Jurkat, Clone E6-1 (cell line): ENCODE results near the gene TMEM88.

Experiments
- DNase-seq: peaks from one replicate; pipeline ENCODE4 v3.0.0-alpha.2; 2011; ENCODE audit warnings: low read depth, low spot score
- H3K4me3 ChIP-seq: 2 replicates; pipeline ENCODE4 v1.5.1; 2011; ENCODE audit warnings: mild to moderate bottlenecking, low read length, control low read depth, moderate library complexity

TMEM88 gene

DNA sequence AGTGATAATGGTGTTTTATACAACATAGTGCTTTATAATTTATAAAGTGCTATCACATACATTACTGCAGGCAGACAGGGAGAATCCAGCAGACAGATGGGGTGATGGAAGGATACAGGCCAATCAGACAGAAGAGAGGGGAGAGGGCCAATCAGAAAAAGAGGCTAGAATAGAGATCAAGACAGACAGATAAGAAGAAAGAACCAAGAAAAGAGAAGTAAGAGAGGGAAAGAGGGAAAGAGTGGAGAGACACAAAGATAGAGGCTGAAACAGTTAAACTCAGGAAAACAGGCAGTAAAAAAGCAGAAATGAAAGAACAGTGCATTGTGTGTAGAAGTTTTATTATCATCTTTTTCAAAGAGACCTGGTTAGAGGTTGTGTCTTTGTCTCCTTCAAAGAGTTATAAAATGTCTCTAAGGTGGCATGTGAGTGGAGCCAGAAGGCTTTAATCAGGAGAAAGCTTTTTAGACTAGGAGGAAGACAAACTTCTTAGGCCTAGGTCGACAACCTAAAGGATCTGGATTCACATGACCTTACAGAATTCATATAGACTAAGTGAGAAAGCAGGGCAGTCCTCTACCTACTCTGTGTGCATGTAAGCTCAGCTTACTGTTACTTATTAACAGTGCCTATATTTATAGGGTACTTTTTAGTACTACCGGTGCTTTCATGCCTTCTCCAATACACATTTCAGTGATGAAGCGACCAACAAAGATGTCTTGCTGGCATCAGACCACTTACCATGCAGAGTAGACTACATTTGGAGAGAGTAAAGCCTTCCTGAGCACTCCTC, 25.4 kb downstream of the TMEM88 start:
- DNase-seq, result no peak
- no peak overlapping the region for H3K4me3 ChIP-seq

DNA sequence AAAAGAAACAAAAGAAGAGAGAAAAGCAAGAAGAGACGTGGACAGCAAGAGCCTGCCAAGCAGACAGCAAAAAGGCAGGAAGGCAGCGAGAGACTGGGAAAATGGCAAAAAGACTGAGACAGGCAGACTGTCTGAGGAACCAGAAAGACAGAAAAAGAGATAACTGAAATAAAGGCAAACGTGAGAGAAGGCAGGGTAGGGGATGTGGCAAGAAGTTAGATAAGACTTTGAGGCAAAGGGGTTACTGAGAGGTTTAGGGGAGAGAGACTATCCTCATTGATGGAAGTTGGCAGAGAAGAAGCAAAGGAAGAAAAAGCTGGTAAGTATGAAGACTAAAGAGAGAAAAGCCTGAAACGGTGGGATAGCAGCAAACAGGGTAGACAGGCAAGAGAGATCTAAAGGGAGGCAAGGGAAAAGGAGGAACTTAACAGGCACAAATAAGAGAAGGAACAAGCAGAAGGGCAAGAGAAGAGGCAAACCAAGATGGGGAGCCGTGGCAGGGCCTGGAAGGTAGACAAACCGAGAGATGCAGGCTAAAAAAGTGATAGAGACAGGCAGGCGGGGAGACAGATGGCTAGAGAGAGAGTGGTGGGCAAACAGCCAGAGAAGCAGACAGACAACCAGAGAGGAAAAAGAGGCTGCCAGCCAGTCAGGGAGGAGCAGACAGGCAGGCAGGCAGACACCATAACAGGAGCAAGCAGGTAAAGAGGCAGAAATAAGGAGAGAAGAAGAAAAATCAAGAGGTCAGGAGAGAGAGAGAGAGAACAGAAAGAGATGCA, 26.6 kb downstream of the TMEM88 start:
- DNase-seq, result no peak
- H3K4me3 ChIP-seq, result no peak overlapping the region

DNA sequence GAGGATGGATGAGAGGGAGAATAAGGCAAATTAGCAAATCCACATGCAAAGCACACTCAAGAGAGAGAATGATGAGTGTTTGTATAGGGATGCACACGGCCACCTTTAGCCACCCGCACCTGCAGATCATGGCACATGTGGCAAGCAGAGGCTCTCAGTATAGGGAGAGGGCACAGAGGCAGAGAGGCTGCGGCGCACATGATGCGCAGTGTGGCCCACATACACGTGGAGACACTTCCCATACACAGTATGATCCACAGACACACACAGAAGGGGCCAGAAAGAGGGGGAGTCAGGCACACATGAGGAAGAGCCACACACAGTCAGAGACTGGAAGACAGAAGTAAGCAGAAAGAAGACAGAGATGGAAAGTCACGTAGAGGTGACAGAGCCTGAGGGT, 27.2 kb downstream of the TMEM88 start:
- DNase-seq, result no peak
- no peak overlapping the region for H3K4me3 ChIP-seq

DNA sequence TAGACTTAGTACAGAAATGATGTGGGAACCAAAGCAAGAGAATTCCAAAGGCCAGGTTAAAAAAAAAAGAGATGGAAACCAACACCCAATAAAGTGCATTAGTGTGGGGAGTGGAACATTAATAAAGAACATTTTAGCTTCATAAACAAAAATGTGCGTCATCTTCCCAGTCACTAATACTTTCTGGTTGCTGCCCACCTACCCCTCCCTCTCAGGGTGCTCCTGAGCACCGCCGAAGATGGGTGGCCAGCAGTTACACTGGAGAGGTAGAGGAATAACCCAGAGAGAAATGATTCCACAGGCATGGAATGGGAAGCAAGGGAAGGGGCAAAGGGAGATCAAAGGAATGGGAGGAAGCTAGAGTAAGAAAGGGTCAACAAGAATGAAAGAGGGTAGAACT, 27.8 kb downstream of the TMEM88 start:
- no peak for DNase-seq
- no peak overlapping the region for H3K4me3 ChIP-seq

DNA sequence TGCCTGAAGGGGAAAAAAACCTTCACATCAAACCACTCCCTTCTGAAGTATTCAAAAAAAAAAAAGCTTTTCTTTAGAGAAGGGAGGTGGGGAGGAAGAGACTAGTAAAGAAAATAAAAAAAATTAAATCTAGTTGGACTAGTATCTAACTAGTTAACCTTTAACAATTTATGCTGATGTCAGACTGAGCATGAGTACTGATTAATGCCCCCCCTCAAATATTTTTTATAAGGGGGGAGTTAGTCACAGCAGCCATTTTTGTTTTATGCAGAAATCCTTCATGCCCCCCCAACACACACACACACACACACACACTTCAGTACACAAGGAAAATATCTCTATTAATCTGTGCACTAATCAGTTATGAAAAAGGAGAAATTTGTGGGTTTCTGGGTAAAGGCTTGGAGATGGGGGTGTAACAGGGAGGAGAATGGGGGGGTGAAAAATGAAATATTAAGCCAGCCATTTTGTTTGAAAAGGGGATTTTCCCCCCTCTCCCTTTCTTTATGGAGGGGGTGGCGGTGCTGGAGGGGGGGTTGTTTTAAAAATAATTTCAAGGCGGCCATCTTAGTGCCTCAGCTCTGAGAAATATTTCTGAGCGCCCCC, 29.0 kb downstream of the TMEM88 start:
- peak overlapping the region; percentile 55 for H3K4me3 ChIP-seq
- no peak for DNase-seq

DNA sequence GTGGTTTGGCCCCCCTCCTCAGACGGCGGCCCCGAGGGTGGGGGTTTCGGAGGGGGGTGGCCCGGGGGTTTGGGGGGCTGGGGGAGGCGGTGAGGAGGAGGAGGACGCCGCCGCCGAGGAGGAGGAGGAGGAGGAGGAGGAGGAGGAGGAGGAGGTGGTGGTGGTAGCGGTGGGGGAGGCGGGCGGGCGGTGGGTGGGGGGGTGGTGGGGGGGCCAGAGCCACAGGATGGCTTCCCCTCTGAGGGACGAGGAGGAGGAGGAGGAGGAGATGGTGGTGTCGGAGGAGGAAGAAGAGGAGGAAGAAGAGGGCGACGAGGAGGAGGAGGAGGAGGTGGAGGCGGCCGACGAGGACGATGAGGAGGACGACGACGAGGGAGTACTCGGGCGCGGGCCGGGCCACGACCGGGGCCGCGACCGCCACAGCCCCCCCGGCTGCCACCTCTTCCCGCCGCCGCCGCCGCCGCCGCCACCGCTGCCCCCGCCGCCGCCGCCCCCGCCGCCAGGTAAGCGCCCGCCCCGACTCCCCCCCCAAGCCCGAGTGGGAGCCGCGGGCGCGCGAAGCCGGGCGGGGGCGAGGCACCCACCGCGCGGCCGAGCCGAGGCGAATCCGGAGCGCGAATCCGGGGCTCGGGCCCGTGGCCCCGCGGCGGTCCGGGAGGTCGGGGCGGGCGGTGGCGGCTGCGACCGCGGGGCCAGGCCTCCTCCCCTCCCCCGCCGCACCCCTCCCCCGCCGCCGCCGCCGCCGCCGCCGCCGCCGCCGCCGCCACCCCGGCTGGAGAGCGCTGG, 29.9 kb downstream of the TMEM88 start:
- no peak for DNase-seq

DNA sequence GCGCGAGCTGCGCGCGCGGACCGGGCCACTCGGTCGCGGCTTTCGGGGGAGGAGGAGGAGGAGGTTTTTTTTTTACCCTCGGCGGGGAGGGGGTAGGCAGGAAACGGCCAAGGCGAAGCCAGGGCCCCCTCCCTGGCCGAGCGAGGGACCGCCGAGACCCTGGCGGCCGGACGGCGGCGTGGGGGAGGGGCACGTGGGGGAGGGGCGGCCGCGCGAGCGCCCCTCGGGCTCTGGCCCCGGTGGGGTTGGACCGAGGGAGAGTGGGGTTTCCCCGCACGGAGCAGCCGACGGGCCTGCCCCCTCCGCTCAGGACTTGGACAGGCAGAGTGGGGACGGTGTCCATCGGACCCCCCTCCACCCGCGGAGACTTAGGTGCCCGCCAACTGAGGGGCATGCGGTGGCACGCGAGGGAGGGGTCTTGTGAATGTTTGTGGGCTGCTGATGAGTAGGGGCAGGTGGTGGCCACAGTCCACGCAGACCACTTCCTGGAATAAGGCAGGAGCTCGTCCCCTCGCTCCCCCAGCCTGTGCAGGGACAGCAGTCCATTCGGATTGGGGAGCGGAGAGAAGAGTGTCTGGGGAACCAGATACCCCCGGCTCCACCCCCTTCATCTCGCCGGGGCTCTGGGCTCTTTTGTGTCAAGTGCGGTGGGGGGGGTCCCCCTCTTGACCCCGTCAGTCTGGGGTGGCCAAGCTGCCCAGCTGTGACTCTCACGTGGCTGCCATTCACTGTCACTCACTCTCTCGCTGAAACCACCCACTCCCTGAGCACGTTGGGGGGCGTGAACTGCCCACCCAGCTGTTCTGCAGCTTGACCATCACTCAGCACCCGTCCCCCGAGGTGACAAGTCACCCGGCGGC, 30.7 kb downstream of the TMEM88 start:
- DNase-seq, result no peak
- H3K4me3 ChIP-seq, result peak overlapping the region; percentile 89

More for the DNA sequence above, 29.9 kb downstream of the TMEM88 start:
- H3K4me3 ChIP-seq, result peak overlapping the region; percentile 89

DNA sequence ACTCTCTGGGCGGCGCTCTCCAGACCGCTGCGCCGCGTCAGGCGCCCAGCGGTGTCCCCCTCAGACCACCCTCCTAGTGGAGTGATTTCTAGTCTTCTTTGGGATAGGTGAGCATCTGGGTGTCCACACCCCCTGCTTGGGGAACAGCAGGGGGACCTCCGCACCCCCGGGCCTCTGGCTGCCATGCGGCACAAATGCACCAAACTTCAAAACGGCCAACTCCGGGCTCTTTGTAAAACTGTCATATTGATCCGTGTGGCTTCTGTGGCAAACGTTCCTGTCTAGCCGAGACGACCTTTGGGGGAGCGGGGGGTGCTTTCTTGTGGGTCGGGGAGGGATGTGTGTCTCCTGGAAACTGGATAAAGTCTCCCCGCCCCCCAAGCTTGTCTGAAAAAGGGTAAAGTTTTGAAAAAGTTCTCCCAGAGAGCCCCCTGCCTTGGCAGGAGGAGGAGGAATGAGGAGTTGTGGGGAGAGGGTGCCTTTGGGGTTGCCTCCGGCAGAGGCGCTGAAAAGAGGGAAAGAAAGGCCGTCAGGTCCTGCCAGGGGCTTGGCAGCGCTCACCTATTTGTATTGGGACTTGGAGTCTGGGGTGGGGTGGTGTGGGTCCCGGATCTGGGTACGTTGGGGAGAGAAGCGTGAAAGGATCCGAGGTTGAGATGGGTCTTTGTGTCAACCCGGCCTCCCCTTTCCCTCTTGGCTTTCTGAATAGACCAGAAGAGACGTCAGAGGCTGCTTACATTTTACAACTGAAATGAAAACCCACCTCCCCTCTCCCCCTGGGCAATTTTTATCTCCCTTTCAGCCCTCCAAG, 31.6 kb downstream of the TMEM88 start:
- peak; percentile 78 for DNase-seq
- peak overlapping the region; percentile 89 for H3K4me3 ChIP-seq

DNA sequence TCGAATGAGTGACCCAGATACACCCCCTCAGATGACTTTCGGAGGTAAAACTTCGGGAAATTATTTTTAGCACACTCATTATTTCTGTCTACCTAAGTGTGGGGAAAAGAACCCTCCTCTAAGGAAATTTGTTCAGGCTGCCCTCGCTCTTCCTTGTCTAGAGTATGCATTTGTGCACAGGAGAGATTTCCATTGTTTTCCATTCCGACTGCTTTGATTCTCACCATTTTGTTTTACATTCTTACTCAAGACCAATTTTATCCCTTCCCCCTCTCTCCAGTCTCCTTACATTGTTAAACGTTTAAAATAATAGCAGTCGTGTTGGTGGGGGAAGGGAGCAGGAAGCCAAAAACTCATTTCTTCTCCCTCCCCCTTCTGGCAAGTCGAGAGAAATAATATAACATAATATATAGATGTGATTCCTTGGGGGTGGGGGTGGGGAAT, 32.2 kb downstream of the TMEM88 start:
- peak overlapping the region; percentile 89 for H3K4me3 ChIP-seq
- peak; percentile 99 for DNase-seq

DNA sequence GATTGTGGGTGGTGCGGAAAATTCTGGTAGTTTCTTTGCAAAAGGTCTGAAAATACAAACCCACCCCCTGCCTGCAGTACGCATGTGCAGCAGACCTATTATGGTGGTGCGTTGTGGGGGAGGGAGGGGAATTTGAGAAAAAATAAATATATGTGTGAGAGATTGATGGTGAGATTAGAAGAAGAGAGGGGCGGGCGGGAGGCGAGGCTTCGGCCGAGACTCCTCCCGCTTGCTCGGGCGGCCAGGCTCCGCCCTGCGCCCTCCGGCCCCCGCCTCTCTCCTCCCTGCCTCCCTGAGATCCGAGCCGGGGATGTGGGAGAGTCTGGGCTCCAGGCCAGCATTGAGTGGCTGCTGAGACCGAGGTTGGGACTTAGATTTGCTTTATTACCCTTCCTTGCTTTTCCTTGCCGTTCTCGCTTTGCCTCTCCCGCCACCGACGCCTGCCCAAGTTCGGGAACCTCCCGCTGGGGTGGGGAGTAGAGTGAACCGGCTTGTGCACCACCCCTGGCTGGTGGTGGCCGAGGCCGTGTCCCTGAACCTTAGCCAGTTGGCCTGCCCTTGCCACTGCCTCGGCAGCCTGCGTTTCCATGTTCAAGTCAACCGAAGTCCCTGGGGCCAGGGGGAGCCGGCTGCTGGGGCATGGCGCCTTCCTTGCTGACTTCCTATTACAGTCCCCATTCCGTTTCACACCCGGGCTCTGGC, 32.8 kb downstream of the TMEM88 start:
- H3K4me3 ChIP-seq, result peak overlapping the region; percentile 89

DNA sequence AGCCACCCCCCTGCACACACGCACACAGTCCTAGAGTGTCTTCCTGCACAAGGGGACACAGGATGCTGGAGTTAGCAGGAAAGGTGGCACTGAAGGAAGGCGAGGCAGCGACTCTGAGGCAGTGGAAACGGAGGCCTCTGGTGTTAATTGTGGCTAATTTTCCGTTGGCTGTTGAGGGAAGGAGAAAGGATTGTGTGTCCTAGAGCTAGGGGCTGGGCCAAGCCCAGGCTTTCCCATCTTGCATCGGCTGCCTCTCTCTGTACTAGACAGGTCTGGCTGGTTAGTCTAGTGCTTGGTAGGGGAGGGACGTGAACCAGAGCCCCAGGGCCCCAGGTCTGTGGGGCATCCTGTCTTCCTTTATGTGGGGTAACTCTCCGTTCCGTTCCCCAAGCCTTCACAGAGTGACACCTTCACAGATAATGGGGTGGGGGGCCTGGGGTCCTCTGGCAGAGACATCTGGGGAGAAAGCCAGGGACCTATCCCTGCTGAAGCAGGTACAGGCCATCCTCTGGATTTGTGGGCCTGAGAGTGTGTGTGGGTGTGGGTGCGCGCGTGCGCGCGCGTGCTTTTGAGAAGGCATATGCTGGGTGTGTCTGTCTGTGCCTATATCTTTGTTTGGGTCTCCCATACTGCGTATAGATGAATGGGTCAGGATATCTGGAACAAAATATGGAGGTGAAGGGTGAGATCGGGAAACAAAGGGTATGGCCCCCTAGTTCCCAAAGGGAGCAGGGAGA, 33.5 kb downstream of the TMEM88 start, which contains the start of gene CHD3:
Gene CHD3 (plus strand): TSS at position 606 of the 737 bp plus-strand sequence. CDS start 212 bp downstream, outside the sequence.
- no peak for DNase-seq
- H3K4me3 ChIP-seq, result peak within 1 kb of the TSS; percentile 89

More for the DNA sequence above, 32.8 kb downstream of the TMEM88 start:
- no peak for DNase-seq

DNA sequence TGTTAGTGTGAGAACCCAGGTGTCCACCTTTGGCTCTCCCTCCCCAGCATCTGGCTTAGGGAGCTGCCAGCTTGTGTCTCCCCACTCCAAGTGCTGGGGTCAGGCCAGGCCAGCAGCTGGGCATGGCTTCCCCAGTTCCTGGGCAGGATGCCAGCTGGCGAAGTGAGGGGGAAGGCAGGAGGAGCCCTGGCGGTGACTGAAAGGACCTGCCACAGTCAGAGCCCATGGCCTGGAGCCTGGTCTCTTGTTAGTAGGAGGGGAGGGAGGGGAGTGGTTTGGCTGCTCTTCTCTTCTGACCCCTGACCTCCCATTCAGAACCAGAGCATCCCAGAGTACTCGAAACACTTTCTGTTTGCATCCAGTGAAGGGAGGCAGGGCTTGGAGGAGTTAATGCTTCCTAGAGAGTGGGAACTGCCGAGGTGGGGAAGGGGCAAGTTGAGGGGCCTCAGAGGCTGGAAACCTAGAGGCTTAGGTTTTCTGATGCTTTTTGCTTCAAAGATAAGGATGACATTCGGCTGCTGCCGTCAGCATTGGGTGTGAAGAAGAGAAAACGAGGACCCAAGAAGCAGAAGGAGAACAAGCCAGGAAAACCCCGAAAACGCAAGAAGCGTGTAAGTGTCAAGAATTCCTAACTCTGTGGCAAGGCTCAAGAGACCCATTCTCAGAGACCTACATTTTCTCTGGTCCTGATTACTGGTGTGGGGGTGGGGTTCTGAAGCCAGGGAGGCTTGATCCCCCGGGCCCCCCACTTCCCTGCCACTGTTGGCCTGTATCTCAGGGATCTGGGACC, 34.5 kb downstream of the TMEM88 start:
- H3K4me3 ChIP-seq, result no peak overlapping the region
- no peak for DNase-seq

DNA sequence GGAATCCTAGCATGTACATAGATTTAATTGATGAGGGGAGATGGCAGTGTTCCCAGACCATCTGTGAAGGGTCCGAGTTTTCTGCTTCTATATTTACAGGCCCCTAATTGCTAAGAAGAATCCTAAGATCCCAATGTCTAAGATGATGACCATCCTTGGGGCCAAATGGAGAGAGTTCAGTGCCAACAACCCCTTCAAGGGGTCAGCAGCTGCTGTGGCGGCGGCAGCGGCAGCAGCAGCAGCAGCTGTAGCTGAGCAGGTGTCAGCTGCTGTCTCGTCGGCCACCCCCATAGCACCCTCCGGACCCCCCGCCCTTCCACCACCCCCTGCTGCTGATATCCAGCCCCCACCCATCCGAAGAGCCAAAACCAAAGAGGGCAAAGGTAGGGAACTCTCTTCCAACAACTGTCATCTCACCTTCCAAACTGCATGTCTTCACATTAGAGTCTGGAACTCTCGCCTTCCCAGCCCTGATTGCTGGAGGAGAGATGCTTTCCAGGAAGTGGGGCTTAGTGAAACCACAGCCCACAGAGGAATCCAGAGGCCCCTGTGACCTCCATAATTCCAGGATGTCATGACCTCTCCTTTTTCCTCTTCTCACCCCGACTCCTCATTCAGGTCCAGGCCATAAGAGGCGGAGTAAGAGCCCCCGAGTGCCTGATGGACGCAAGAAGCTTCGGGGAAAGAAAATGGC, 38.5 kb downstream of the TMEM88 start:
- no peak for DNase-seq

DNA sequence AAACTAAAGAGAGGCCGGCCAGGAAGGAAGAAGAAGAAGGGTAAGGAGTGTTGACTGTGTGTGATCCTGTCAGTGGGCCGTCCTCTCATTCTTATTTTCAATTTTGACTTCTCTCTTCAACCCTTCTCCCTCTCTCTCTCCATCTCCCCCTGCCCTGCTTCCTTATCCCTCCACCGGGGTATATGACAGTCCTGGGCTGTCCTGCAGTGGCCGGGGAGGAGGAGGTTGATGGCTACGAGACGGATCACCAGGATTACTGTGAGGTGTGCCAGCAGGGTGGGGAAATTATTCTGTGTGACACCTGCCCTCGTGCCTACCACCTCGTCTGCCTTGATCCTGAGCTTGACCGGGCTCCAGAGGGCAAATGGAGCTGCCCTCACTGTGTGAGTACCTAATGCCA, 39.4 kb downstream of the TMEM88 start:
- DNase-seq, result no peak
- no peak overlapping the region for H3K4me3 ChIP-seq

More for the DNA sequence above, 38.5 kb downstream of the TMEM88 start:
- H3K4me3 ChIP-seq, result no peak overlapping the region

DNA sequence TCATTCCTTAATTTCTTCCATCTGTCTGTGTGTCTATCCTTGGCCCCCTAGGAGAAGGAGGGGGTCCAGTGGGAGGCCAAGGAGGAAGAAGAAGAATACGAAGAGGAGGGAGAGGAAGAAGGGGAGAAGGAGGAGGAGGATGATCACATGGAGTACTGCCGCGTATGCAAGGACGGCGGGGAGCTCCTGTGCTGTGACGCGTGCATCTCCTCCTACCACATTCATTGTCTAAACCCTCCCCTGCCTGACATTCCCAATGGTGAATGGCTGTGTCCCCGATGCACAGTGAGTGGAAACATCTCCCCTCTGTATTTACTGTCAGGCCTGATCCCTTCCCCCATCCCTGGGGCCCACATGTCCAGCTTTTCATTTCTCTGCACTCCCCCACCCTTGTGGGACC, 40.0 kb downstream of the TMEM88 start:
- no peak overlapping the region for H3K4me3 ChIP-seq
- no peak for DNase-seq
